ENCODE measurements around the gene ICAM2.

ICAM2 gene

GRCh38 chr17:63995626-63996025 lies 24.8 kb downstream of the ICAM2 start:
- no peak for ATAC-seq
- TF ChIP-seq PATZ1 (CRISPR knock-in tag; IDR thresholded peaks at IDR 0.05; ENCODE audit: borderline replicate concordance) (no peak), ESRRG (CRISPR knock-in tag; IDR thresholded peaks at IDR 0.05) (no peak), PPARA (CRISPR knock-in tag; IDR thresholded peaks at IDR 0.05; ENCODE audit: borderline replicate concordance) (no peak), ISL1 (CRISPR knock-in tag; IDR thresholded peaks at IDR 0.05) (no peak), ZC3H10 (CRISPR knock-in tag; IDR thresholded peaks at IDR 0.05) (no peak), GLIS3 (CRISPR knock-in tag; IDR thresholded peaks at IDR 0.05) (no peak), TOX (CRISPR knock-in tag; IDR thresholded peaks at IDR 0.05; ENCODE audit: borderline replicate concordance) (no peak), RARB (CRISPR knock-in tag; IDR thresholded peaks at IDR 0.05) (no peak), CSDC2 (CRISPR knock-in tag; IDR thresholded peaks at IDR 0.05) (no peak)

- TF ChIP-seq ARNTL (CRISPR knock-in tag; IDR thresholded peaks at IDR 0.05; ENCODE audit: borderline replicate concordance, low read depth) (no peak), PATZ1 (CRISPR knock-in tag; IDR thresholded peaks at IDR 0.05; ENCODE audit: borderline replicate concordance) (no peak), OSR1 (CRISPR knock-in tag; IDR thresholded peaks at IDR 0.05) (no peak), TSHZ2 (CRISPR knock-in tag; IDR thresholded peaks at IDR 0.05) (no peak), ESRRG (CRISPR knock-in tag; IDR thresholded peaks at IDR 0.05) (no peak), TOX (CRISPR knock-in tag; IDR thresholded peaks at IDR 0.05; ENCODE audit: borderline replicate concordance) (no peak)
- ATAC-seq = no peak
These were observed 27.0 kb downstream of the ICAM2 start for GRCh38 chr17:63993368-63993985.

GRCh38 chr17:63991611-63992010 lies 28.8 kb downstream of the ICAM2 start:
- ATAC-seq = no peak
- TF ChIP-seq ZNF565 (CRISPR knock-in tag; conservative IDR thresholded peaks at IDR 0.05; ENCODE audit: low read depth) = no peak
- no peak for TF ChIP-seq ZFP3 (CRISPR knock-in tag; IDR thresholded peaks at IDR 0.05)
- no peak for TF ChIP-seq CSDC2 (CRISPR knock-in tag; IDR thresholded peaks at IDR 0.05)
- no peak for TF ChIP-seq PATZ1 (CRISPR knock-in tag; IDR thresholded peaks at IDR 0.05; ENCODE audit: borderline replicate concordance)
- no peak for TF ChIP-seq SNAI2 (CRISPR knock-in tag; IDR thresholded peaks at IDR 0.05)
- TF ChIP-seq TSHZ2 (CRISPR knock-in tag; IDR thresholded peaks at IDR 0.05) = no peak
- no peak for TF ChIP-seq RARB (CRISPR knock-in tag; IDR thresholded peaks at IDR 0.05)
- no peak for TF ChIP-seq BACH2 (CRISPR knock-in tag; IDR thresholded peaks at IDR 0.05; ENCODE audit: borderline replicate concordance)
- TF ChIP-seq ZFP30 (CRISPR knock-in tag; IDR thresholded peaks at IDR 0.05) = no peak
- TF ChIP-seq ARNTL (CRISPR knock-in tag; IDR thresholded peaks at IDR 0.05; ENCODE audit: borderline replicate concordance, low read depth) = no peak
- no peak for TF ChIP-seq ZNF8 (CRISPR knock-in tag; IDR thresholded peaks at IDR 0.05)
- no peak for TF ChIP-seq POU6F1 (CRISPR knock-in tag; IDR thresholded peaks at IDR 0.05; ENCODE audit: borderline replicate concordance, low read depth)
- no peak for TF ChIP-seq GLIS3 (CRISPR knock-in tag; IDR thresholded peaks at IDR 0.05)
- no peak for TF ChIP-seq TCF4 (CRISPR knock-in tag; IDR thresholded peaks at IDR 0.05; ENCODE audit: borderline replicate concordance)

All from SK-N-SH treated with all-trans-retinoic acid at 6 μM for 48 hours (cell line).